Trophoblast cell (in vitro differentiated cells and primary cell): ENCODE results near the gene SSTR1.
A peak's percentile ranks its signal among the peaks of the same experiment; 100 is the strongest.

Experiments used
- DNase-seq, 2 donors: peaks; one replicate each; pipeline ENCODE4 v3.0.0-alpha.2; 2016
- H2AFZ ChIP-seq: 2 replicates; pipeline ENCODE4 v1.6.1; 2013; ENCODE audit warnings: low read length, moderate library complexity, mild to moderate bottlenecking; ENCODE audit not compliant: insufficient read depth, poor library complexity
- H2AK5ac ChIP-seq: 2 replicates; pipeline ENCODE4 v1.6.1; 2013; ENCODE audit warnings: mild to moderate bottlenecking, low read length
- H2BK120ac ChIP-seq: 2 replicates; pipeline ENCODE4 v1.6.1; 2013; ENCODE audit warnings: low read length, mild to moderate bottlenecking, moderate library complexity; ENCODE audit not compliant: insufficient read depth, poor library complexity
- H2BK12ac ChIP-seq: 2 replicates; pipeline ENCODE4 v1.6.1; 2013; ENCODE audit warnings: mild to moderate bottlenecking, low read length, moderate library complexity
- H2BK5ac ChIP-seq: 2 replicates; pipeline ENCODE4 v1.6.1; 2013; ENCODE audit warnings: low read length, low read depth, moderate library complexity, mild to moderate bottlenecking; ENCODE audit not compliant: poor library complexity
- H3K14ac ChIP-seq: 2 replicates; pipeline ENCODE4 v1.6.1; 2013; ENCODE audit warnings: mild to moderate bottlenecking, low read length
- H3K18ac ChIP-seq: 2 replicates; pipeline ENCODE4 v1.6.1; 2013; ENCODE audit warnings: mild to moderate bottlenecking, low read length
- H3K23ac ChIP-seq: 2 replicates; pipeline ENCODE4 v1.6.1; 2013; ENCODE audit warnings: low read length
- H3K27ac ChIP-seq: 2 replicates; pipeline ENCODE4 v1.5.1; 2013; ENCODE audit warnings: low read depth, mild to moderate bottlenecking, inconsistent platforms, low read length, moderate library complexity
- H3K27me3 ChIP-seq: 2 replicates; pipeline ENCODE4 v1.6.1; 2013; ENCODE audit warnings: inconsistent platforms, mild to moderate bottlenecking, low read length, moderate library complexity; ENCODE audit not compliant: insufficient read depth
- H3K36me3 ChIP-seq, 2 experiments: 1 replicate in 1 of 2; 2 replicates in 1 of 2; pipeline ENCODE4 v1.6.1; 2013; ENCODE audit warnings: low read length in 2 of 2, mild to moderate bottlenecking in 2 of 2, moderate library complexity in 1 of 2; ENCODE audit not compliant: insufficient read depth in 2 of 2, control insufficient read depth in 1 of 2
- H3K4ac ChIP-seq: 2 replicates; pipeline ENCODE4 v1.6.1; 2013; ENCODE audit warnings: low read depth, mild to moderate bottlenecking, low read length, moderate library complexity
- H3K4me1 ChIP-seq, 2 experiments: 1 replicate in 1 of 2; 2 replicates in 1 of 2; pipeline ENCODE4 v1.6.1; 2013; ENCODE audit warnings: low read length in 2 of 2, mild to moderate bottlenecking in 2 of 2, moderate library complexity in 1 of 2; ENCODE audit not compliant: insufficient read depth in 2 of 2, control insufficient read depth in 1 of 2
- H3K4me2 ChIP-seq: 2 replicates; pipeline ENCODE4 v1.6.1; 2013; ENCODE audit warnings: inconsistent platforms, mild to moderate bottlenecking, low read length, moderate library complexity
- H3K4me3 ChIP-seq: 2 replicates; pipeline ENCODE4 v1.5.1; 2013; ENCODE audit warnings: mild to moderate bottlenecking, low read depth, low read length, inconsistent platforms
- H3K79me1 ChIP-seq: one replicate; pipeline ENCODE4 v1.6.1; 2013; ENCODE audit warnings: low read length
- H3K79me2 ChIP-seq: 2 replicates; pipeline ENCODE4 v1.6.1; 2013; ENCODE audit warnings: low read length, mild to moderate bottlenecking; ENCODE audit not compliant: control insufficient read depth, insufficient read depth, poor library complexity
- H3K9ac ChIP-seq: 2 replicates; pipeline ENCODE4 v1.6.1; 2013; ENCODE audit warnings: mild to moderate bottlenecking, low read length
- H3K9me3 ChIP-seq: 2 replicates; pipeline ENCODE4 v1.6.1; 2013; ENCODE audit warnings: low read depth, mild to moderate bottlenecking, control low read depth, inconsistent platforms, low read length; ENCODE audit not compliant: insufficient read depth
- H4K12ac ChIP-seq: 2 replicates; pipeline ENCODE4 v1.6.1; 2013; ENCODE audit warnings: low read depth, mild to moderate bottlenecking, low read length, moderate library complexity
- H4K8ac ChIP-seq: 2 replicates; pipeline ENCODE4 v1.6.1; 2013; ENCODE audit warnings: low read depth, mild to moderate bottlenecking, low read length, moderate library complexity
- H4K91ac ChIP-seq: one replicate; pipeline ENCODE4 v1.6.1; 2013; ENCODE audit warnings: low read depth, mild to moderate bottlenecking, low read length, moderate library complexity
- WGBS: extraction: QIAGEN DNeasy Blood & Tissue Kit; methylation state at CpG from one replicate; pipeline ENCODE4 v1.1.7; 2013; ENCODE audit warnings: missing lambda C conversion rate; ENCODE audit not compliant: insufficient read length, insufficient coverage; ENCODE audit errors: extremely low coverage; 5-methylcytosine and 5-hydroxymethylcytosine counted together

SSTR1 gene

DNA sequence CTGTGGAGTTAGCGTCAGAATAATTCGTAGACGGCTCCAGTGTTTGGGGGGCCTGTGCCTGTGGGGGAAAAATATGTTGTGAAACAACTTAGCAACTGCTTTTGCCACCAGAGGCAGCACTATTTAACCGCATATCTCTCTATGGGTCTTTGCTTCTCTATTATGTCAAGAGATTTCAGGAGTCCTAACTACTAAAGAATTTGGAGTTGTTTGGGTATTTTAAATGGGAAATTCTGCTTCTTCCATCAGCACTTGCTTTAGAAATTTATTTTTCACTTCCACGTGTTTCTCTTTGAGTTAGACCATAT lies 48.8 kb downstream of the SSTR1 start:
- H3K9ac ChIP-seq = no peak overlapping the region
- H3K9me3 ChIP-seq = no peaks in the 10 kb centered on the region
- no peak overlapping the region for H4K12ac ChIP-seq
- DNase-seq = no peak
- H3K27me3 ChIP-seq = peaks cover 25% of the 10 kb centered on the region
- no peak overlapping the region for H2AFZ ChIP-seq
- H2BK120ac ChIP-seq = no peak overlapping the region
- peaks cover 3 to 12% of the 10 kb centered on the region in 2 experiments for H3K4me1 ChIP-seq
- no peak overlapping the region for H3K18ac ChIP-seq
- H3K79me1 ChIP-seq = no peaks in the 10 kb centered on the region
- no peak overlapping the region for H4K8ac ChIP-seq
- H3K4ac ChIP-seq = no peak overlapping the region
- H3K4me2 ChIP-seq = peak overlapping the region; percentile 80
- H3K14ac ChIP-seq = no peak overlapping the region
- no peak overlapping the region for H3K23ac ChIP-seq
- H3K36me3 ChIP-seq = no peaks in the 10 kb centered on the region
- H2AK5ac ChIP-seq = no peak overlapping the region
- no peak overlapping the region for H4K91ac ChIP-seq
- no peaks in the 10 kb centered on the region for H3K79me2 ChIP-seq
- no peak overlapping the region for H3K4me3 ChIP-seq
- no peak overlapping the region for H2BK12ac ChIP-seq
- no CpG with 5 or more reads among the region's 5 CpGs for WGBS
- no peak overlapping the region for H2BK5ac ChIP-seq
- no peak overlapping the region for H3K27ac ChIP-seq

DNA sequence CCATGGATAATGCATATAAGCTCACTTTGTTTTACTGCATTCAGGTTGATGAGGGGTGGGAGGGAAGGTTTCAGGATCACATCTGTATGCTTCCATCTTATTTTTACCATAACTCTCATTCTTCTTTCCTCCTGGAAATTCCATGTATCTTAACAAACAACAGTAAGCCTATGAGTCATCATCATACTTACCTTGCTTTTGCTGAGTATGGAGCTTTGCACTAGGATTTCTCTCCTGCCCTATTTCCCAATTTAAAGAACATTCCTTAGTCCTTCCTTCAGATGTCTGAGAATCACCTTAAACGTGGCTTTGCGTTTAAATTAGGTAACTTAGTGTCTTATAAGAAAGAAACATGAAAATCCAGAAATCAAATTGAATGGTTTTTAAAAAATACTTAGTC lies 49.8 kb downstream of the SSTR1 start:
- no peak overlapping the region for H2BK5ac ChIP-seq
- peak in 1 of 2 donors; percentile 1 for DNase-seq
- H3K79me2 ChIP-seq = no peaks in the 10 kb centered on the region
- no peaks in the 10 kb centered on the region for H3K79me1 ChIP-seq
- H2BK12ac ChIP-seq = no peak overlapping the region
- no peaks in the 10 kb centered on the region for H3K9me3 ChIP-seq
- no peak overlapping the region for H2AFZ ChIP-seq
- H4K8ac ChIP-seq = no peak overlapping the region
- no peak overlapping the region for H3K27ac ChIP-seq
- peaks cover 3 to 12% of the 10 kb centered on the region in 2 experiments for H3K4me1 ChIP-seq
- no peak overlapping the region for H4K12ac ChIP-seq
- no peak overlapping the region for H3K14ac ChIP-seq
- no peak overlapping the region for H3K18ac ChIP-seq
- no peak overlapping the region for H2BK120ac ChIP-seq
- H3K4me3 ChIP-seq = no peak overlapping the region
- H3K4me2 ChIP-seq = no peak overlapping the region
- no peak overlapping the region for H2AK5ac ChIP-seq
- H4K91ac ChIP-seq = no peak overlapping the region
- H3K9ac ChIP-seq = no peak overlapping the region
- H3K4ac ChIP-seq = no peak overlapping the region
- no CpG with 5 or more reads among the region's 2 CpGs for WGBS
- H3K27me3 ChIP-seq = peaks cover 25% of the 10 kb centered on the region
- H3K23ac ChIP-seq = no peak overlapping the region
- no peaks in the 10 kb centered on the region for H3K36me3 ChIP-seq

DNA sequence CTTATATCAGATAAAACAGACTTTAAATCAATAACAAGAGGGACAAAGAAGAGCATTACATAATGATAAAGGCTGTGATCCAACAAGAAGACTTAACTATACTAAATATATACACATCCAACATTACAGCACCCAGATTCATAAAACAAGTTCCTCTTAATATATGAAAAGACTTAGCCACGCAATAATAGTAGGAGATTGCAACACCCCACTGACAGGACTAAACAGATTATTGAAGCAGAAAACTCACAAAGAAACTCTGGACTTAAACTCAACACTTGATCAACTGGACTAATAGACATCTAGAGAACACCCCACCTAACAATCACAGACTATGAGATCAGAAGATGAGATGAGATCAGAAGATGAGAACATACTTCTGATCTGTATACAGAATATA lies 53.9 kb downstream of the SSTR1 start:
- no CpG with 5 or more reads among the region's 1 CpG for WGBS
- Histone ChIP-seq H2BK5ac (no peak overlapping the region), H3K14ac (no peak overlapping the region), H3K4me3 (no peak overlapping the region), H3K27me3 (no peaks in the 10 kb centered on the region), H3K9me3 (no peaks in the 10 kb centered on the region), H3K79me1 (no peaks in the 10 kb centered on the region), H2AK5ac (no peak overlapping the region), H3K18ac (no peak overlapping the region), H3K23ac (no peak overlapping the region), H2BK120ac (no peak overlapping the region), H3K4me1 (no peaks in the 10 kb centered on the region), H4K91ac (no peak overlapping the region), H3K79me2 (no peaks in the 10 kb centered on the region), H4K8ac (no peak overlapping the region), H3K9ac (no peak overlapping the region), H2AFZ (no peak overlapping the region), H4K12ac (no peak overlapping the region), H2BK12ac (no peak overlapping the region), H3K4me2 (no peak overlapping the region), H3K4ac (no peak overlapping the region), H3K36me3 (no peaks in the 10 kb centered on the region), H3K27ac (no peak overlapping the region)
- no peak for DNase-seq
